WTC11 (cell line): ENCODE measurements around the gene F8. TPM values are rescaled to one million over a fixed set of nuclear protein-coding genes. Genes with fewer than 3 reads are reported as not detected.

Experiments
- ATAC-seq: fragments of 200-7000 bp; cut with Tn5 transposase; 2 replicates; pipeline ENCODE4 v1.10.0; 2021; ENCODE audit warnings: mild to moderate bottlenecking, moderate library complexity
- CTCF ChIA-PET: fragments of 300-600 bp; sonication (Branson Sonifier 250); formaldehyde crosslinking; loops from one replicate; lab custom pipeline; 2021; ENCODE audit warnings: antibody characterized with exemption; lab: Charles Lee
- POLR2A ChIA-PET: fragments of 350-600 bp; sonication (Branson Sonifier 250); formaldehyde crosslinking; loops from one replicate; lab custom pipeline; 2021; ENCODE audit warnings: antibody characterized with exemption; lab: Charles Lee
- DNase-seq: peaks from one replicate; pipeline ENCODE4 v3.0.0; 2021; ENCODE audit warnings: low spot score
- H3K27ac Mint-ChIP-seq: 2 replicates; pipeline ENCODE4 v1.8.0; 2021; ENCODE audit warnings: mixed read lengths
- H3K27me3 Mint-ChIP-seq: 2 replicates; pipeline ENCODE4 v1.8.0; 2021; ENCODE audit warnings: low read depth, mild to moderate bottlenecking, moderate library complexity, mixed read lengths
- H3K36me3 Mint-ChIP-seq: 2 replicates; pipeline ENCODE4 v1.8.0; 2021; ENCODE audit warnings: mixed read lengths
- H3K4me1 Mint-ChIP-seq: 2 replicates; pipeline ENCODE4 v1.8.0; 2022; ENCODE audit warnings: mixed read lengths
- H3K4me3 Mint-ChIP-seq: 2 replicates; pipeline ENCODE4 v1.8.0; 2021; ENCODE audit warnings: mild to moderate bottlenecking, moderate library complexity, mixed read lengths
- H3K9me3 Mint-ChIP-seq: 2 replicates; pipeline ENCODE4 v1.8.0; 2021; ENCODE audit warnings: mixed read lengths
- EMX1 ChIP-seq: fragments of 250-450 bp; sonication (Bioruptor Pico); IDR thresholded peaks from 2 replicates; pipeline ENCODE4 v1.8.0; 2021; ENCODE audit warnings: mild to moderate bottlenecking
- FOXK1 ChIP-seq: sonication (generic); formaldehyde crosslinking; IDR thresholded peaks from 2 replicates; pipeline ENCODE4 v1.8.0; 2022; ENCODE audit warnings: mild to moderate bottlenecking, moderate library complexity, missing genetic modification reagents
- FOXP1 ChIP-seq: sonication (generic); formaldehyde crosslinking; IDR thresholded peaks from 2 replicates; pipeline ENCODE4 v1.8.0; 2022; ENCODE audit warnings: missing genetic modification reagents, mild to moderate bottlenecking, moderate library complexity, borderline replicate concordance
- GTF2I ChIP-seq: fragments of 250-450 bp; sonication (Bioruptor Pico); conservative IDR thresholded peaks from 2 replicates; pipeline ENCODE4 v1.4.0; 2021; ENCODE audit warnings: mild to moderate bottlenecking
- JUN ChIP-seq: sonication (generic); formaldehyde crosslinking; IDR thresholded peaks from 2 replicates; pipeline ENCODE4 v1.8.0; 2023; ENCODE audit warnings: mild to moderate bottlenecking, missing genetic modification reagents
- SMAD4 ChIP-seq: sonication (generic); formaldehyde crosslinking; IDR thresholded peaks from 2 replicates; pipeline ENCODE4 v1.8.0; 2022; ENCODE audit warnings: mild to moderate bottlenecking, missing genetic modification reagents
- TEAD1 ChIP-seq: sonication (generic); formaldehyde crosslinking; IDR thresholded peaks from 2 replicates; pipeline ENCODE4 v1.8.0; 2022; ENCODE audit warnings: mild to moderate bottlenecking, missing genetic modification reagents
- ZNF219 ChIP-seq: sonication (generic); formaldehyde crosslinking; IDR thresholded peaks from 2 replicates; pipeline ENCODE4 v1.8.0; 2023; ENCODE audit warnings: missing genetic modification reagents, mild to moderate bottlenecking, borderline replicate concordance
- ZNF317 ChIP-seq: sonication (generic); formaldehyde crosslinking; IDR thresholded peaks from 2 replicates; pipeline ENCODE4 v1.8.1; 2023; ENCODE audit warnings: low read depth, mild to moderate bottlenecking, moderate library complexity, missing genetic modification reagents, borderline replicate concordance
- ZNF423 ChIP-seq: fragments of 250-450 bp; sonication (Bioruptor Pico); IDR thresholded peaks from 2 replicates; pipeline ENCODE4 v2.1.2; 2022; ENCODE audit warnings: mild to moderate bottlenecking, moderate library complexity
- total RNA-seq: library from RNA; stranded (reverse); gene quantifications from 3 replicates; pipeline ENCODE4 v1.2.3, GENCODE V29; 2021
- TF ChIP-seq, protein P1 (sequence below): sonication (generic); formaldehyde crosslinking; IDR thresholded peaks from 2 replicates; pipeline ENCODE4 v1.8.0; 2023; ENCODE audit warnings: missing genetic modification reagents
- TF ChIP-seq, protein P2 (sequence below): sonication (generic); formaldehyde crosslinking; IDR thresholded peaks from 2 replicates; pipeline ENCODE4 v1.8.1; 2023; ENCODE audit warnings: mild to moderate bottlenecking, missing genetic modification reagents
- TF ChIP-seq, protein P3 (sequence below): fragments of 250-450 bp; sonication (Bioruptor Pico); IDR thresholded peaks from 2 replicates; pipeline ENCODE4 v2.1.2; 2022; ENCODE audit warnings: mild to moderate bottlenecking, moderate library complexity
- TF ChIP-seq, protein P4 (sequence below): sonication (generic); formaldehyde crosslinking; IDR thresholded peaks from 2 replicates; pipeline ENCODE4 v1.8.1; 2022; ENCODE audit warnings: low read depth, mild to moderate bottlenecking, moderate library complexity, missing genetic modification reagents, borderline replicate concordance
- TF ChIP-seq, protein P5 (sequence below): fragments of 250-450 bp; sonication (Bioruptor Pico); IDR thresholded peaks from 2 replicates; pipeline ENCODE4 v1.8.0; 2021; ENCODE audit warnings: mild to moderate bottlenecking
- TF ChIP-seq, protein P6 (sequence below): sonication (generic); formaldehyde crosslinking; IDR thresholded peaks from 2 replicates; pipeline ENCODE4 v1.8.1; 2023; ENCODE audit warnings: mild to moderate bottlenecking, missing genetic modification reagents, borderline replicate concordance

F8 gene
- total RNA-seq, 1 experiment from 2014 or later, result 1.6 TPM

DNA sequence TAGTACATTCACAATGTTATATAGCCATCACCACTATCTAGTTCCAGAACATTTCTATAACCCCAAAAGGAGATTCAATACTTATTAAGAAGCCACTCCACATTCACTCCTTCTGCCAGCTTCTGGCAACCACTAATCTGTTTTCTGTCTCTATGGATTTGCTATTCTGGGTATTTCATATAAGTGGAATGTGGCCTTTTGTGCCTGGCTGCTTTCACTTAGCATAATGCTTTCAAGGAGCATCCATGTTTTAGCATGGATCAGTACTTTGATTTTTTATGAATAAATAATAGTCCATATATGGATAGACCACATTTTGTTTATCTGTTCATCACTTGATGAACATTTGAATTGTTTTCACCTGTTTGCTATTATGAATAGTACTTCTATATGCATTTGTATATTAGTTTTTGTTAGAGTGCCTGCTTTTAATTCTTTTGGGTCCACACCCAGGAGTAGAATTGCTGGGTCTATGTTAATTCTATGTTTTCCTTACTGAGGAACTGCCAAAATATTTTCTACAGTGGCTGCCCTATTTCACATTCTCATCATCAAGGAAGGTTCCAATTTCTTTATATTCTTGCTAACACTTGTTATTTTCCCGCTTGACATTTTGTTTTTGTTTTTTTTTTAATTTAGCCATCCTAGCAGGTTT is 171.4 kb downstream of the F8 start:
- Mint-ChIP-seq H3K4me1 (no peaks in the 10 kb centered on the region), H3K27ac (no peak overlapping the region), H3K27me3 (peaks cover 4% of the 10 kb centered on the region), H3K36me3 (peaks cover 16% of the 10 kb centered on the region; the same call in 1 of the 2 replicates), H3K4me3 (no peak overlapping the region), H3K9me3 (peaks cover 15% of the 10 kb centered on the region)
- POLR2A ChIA-PET, result no interaction called here
- TF ChIP-seq ZNF423 (CRISPR knock-in tag) (no peak), FOXP1 (CRISPR knock-in tag) (no peak), JUN (no peak), ZNF317 (CRISPR knock-in tag) (no peak), SMAD4 (CRISPR knock-in tag) (no peak), ZNF219 (CRISPR knock-in tag) (no peak), FOXK1 (CRISPR knock-in tag) (no peak), GTF2I (CRISPR knock-in tag) (no peak), TEAD1 (CRISPR knock-in tag) (no peak), EMX1 (CRISPR knock-in tag) (no peak)
- TF ChIP-seq, protein P1, sequence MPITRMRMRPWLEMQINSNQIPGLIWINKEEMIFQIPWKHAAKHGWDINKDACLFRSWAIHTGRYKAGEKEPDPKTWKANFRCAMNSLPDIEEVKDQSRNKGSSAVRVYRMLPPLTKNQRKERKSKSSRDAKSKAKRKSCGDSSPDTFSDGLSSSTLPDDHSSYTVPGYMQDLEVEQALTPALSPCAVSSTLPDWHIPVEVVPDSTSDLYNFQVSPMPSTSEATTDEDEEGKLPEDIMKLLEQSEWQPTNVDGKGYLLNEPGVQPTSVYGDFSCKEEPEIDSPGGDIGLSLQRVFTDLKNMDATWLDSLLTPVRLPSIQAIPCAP (CRISPR knock-in tag), result no peak
- TF ChIP-seq, protein P2, sequence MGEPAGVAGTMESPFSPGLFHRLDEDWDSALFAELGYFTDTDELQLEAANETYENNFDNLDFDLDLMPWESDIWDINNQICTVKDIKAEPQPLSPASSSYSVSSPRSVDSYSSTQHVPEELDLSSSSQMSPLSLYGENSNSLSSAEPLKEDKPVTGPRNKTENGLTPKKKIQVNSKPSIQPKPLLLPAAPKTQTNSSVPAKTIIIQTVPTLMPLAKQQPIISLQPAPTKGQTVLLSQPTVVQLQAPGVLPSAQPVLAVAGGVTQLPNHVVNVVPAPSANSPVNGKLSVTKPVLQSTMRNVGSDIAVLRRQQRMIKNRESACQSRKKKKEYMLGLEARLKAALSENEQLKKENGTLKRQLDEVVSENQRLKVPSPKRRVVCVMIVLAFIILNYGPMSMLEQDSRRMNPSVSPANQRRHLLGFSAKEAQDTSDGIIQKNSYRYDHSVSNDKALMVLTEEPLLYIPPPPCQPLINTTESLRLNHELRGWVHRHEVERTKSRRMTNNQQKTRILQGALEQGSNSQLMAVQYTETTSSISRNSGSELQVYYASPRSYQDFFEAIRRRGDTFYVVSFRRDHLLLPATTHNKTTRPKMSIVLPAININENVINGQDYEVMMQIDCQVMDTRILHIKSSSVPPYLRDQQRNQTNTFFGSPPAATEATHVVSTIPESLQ (CRISPR knock-in tag), result no peak
- TF ChIP-seq, protein P3, sequence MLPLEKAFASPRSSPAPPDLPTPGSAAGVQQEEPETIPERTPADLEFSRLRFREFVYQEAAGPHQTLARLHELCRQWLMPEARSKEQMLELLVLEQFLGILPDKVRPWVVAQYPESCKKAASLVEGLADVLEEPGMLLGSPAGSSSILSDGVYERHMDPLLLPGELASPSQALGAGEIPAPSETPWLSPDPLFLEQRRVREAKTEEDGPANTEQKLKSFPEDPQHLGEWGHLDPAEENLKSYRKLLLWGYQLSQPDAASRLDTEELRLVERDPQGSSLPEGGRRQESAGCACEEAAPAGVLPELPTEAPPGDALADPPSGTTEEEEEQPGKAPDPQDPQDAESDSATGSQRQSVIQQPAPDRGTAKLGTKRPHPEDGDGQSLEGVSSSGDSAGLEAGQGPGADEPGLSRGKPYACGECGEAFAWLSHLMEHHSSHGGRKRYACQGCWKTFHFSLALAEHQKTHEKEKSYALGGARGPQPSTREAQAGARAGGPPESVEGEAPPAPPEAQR, result no peak
- TF ChIP-seq, protein P4, sequence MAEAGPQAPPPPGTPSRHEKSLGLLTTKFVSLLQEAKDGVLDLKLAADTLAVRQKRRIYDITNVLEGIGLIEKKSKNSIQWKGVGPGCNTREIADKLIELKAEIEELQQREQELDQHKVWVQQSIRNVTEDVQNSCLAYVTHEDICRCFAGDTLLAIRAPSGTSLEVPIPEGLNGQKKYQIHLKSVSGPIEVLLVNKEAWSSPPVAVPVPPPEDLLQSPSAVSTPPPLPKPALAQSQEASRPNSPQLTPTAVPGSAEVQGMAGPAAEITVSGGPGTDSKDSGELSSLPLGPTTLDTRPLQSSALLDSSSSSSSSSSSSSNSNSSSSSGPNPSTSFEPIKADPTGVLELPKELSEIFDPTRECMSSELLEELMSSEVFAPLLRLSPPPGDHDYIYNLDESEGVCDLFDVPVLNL, result no peak
- TF ChIP-seq, protein P5, sequence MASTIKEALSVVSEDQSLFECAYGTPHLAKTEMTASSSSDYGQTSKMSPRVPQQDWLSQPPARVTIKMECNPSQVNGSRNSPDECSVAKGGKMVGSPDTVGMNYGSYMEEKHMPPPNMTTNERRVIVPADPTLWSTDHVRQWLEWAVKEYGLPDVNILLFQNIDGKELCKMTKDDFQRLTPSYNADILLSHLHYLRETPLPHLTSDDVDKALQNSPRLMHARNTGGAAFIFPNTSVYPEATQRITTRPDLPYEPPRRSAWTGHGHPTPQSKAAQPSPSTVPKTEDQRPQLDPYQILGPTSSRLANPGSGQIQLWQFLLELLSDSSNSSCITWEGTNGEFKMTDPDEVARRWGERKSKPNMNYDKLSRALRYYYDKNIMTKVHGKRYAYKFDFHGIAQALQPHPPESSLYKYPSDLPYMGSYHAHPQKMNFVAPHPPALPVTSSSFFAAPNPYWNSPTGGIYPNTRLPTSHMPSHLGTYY (CRISPR knock-in tag), result no peak
- TF ChIP-seq, protein P6, sequence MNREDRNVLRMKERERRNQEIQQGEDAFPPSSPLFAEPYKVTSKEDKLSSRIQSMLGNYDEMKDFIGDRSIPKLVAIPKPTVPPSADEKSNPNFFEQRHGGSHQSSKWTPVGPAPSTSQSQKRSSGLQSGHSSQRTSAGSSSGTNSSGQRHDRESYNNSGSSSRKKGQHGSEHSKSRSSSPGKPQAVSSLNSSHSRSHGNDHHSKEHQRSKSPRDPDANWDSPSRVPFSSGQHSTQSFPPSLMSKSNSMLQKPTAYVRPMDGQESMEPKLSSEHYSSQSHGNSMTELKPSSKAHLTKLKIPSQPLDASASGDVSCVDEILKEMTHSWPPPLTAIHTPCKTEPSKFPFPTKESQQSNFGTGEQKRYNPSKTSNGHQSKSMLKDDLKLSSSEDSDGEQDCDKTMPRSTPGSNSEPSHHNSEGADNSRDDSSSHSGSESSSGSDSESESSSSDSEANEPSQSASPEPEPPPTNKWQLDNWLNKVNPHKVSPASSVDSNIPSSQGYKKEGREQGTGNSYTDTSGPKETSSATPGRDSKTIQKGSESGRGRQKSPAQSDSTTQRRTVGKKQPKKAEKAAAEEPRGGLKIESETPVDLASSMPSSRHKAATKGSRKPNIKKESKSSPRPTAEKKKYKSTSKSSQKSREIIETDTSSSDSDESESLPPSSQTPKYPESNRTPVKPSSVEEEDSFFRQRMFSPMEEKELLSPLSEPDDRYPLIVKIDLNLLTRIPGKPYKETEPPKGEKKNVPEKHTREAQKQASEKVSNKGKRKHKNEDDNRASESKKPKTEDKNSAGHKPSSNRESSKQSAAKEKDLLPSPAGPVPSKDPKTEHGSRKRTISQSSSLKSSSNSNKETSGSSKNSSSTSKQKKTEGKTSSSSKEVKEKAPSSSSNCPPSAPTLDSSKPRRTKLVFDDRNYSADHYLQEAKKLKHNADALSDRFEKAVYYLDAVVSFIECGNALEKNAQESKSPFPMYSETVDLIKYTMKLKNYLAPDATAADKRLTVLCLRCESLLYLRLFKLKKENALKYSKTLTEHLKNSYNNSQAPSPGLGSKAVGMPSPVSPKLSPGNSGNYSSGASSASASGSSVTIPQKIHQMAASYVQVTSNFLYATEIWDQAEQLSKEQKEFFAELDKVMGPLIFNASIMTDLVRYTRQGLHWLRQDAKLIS, result no peak
- CTCF ChIA-PET, result no interaction called here
- ATAC-seq (no peak), DNase-seq (no peak)
